GM21360 (cell line): ENCODE measurements around the gene TSPY9.
"Not testable (repeated sequence)": the region's sequence is repeated elsewhere in the genome, so short reads cannot be mapped to it uniquely, and the experiment has no call there.

Experiments
- ATAC-seq: cut with Tn5 transposase; IDR thresholded peaks from one replicate; pipeline ENCODE4 v1.9.1; 2021; ENCODE audit warnings: mild to moderate bottlenecking, moderate library complexity; ENCODE audit not compliant: unreplicated experiment

TSPY9 gene

GRCh38 chrY:9486967-9487366, at the start of gene TSPY9:
TSS of gene TSPY9 (plus strand) at chrY:9487267. CDS start at chrY:9487313, 46 bp downstream.
- ATAC-seq: not testable (repeated sequence)

GRCh38 chrY:9466655-9467054, 20.4 kb upstream of the TSPY9 start, which contains the start of gene TSPY1:
TSS of gene TSPY1 (plus strand) at chrY:9466955. CDS start at chrY:9467001, 46 bp downstream.
- ATAC-seq: not testable (repeated sequence)

- not testable (repeated sequence) for ATAC-seq
These were observed 17.3 kb downstream of the TSPY9 start for GRCh38 chrY:9504396-9504795.

GRCh38 chrY:9516287-9516686, 29.2 kb downstream of the TSPY9 start:
- not testable (repeated sequence) for ATAC-seq

- ATAC-seq: not testable (repeated sequence)
These were observed 40.5 kb downstream of the TSPY9 start, which contains the start of gene TSPY10 for GRCh38 chrY:9527580-9527979. TSS of gene TSPY10 (plus strand) at chrY:9527880. CDS start at chrY:9527926, 46 bp downstream.
